Measurements from ENCODE around the gene DLX3.

Gene DLX3

DNA sequence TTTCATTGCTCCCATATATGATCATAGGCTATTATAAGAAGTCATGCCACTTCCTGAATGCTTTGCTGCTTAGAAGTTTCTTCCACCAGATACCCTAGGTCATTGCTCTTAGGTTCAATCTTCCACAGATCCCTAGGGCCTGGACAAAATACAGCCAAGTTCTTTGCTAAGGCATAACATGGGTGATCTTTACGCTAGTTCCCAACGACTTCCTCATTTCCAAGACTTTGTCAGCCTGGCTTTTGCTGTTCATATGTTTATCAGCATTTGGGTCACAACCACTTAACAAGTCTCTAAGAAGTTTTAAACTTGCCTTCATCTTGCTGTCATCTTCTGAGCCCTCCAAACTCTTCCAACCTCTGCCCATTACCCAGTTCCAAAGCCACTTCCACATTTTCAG is 20.1 kb upstream of the DLX3 start:
- H3K4me3 ChIP-seq (ENCODE audit: control insufficient read depth, low read depth, low read length), result no peak overlapping the region
- no peak for TF ChIP-seq CTCF (IDR thresholded peaks at IDR 0.05; ENCODE audit: control insufficient read depth, insufficient read depth, low read depth, low read length, missing control alignments)
- DNase-seq (ENCODE audit: low read depth), result no peak

DNA sequence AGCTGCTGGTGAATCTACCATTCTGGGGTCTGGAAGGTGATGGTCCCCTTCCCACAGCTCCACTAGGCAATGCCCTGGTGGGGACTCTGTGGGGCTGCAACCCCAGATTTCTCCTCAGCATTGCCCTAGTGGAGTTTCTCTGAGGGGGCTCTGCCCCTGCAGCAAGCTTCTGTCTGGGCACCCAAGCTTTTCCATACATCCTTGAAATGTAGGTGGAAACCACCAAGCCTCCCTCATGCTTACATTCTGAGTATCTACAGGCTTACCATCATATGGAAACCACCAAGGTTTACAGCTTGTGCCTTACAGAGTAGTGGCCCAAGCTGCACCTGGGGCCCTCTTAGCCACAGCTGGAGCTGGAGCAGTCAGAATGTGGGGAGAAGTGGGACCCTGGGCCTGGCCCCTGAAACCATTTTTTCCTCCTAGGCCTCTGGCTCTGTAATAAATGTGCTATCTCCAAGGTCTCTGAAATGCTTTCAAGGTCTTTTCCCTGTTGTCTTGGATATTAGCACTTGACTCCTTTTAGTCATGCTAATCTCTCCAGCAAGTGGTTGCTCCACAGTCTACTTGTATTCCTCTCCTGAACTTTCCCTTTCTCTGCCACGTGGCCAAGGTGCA is 19.6 kb upstream of the DLX3 start:
- TF ChIP-seq CTCF (IDR thresholded peaks at IDR 0.05; ENCODE audit: control insufficient read depth, insufficient read depth, low read depth, low read length, missing control alignments), result no peak
- no peak for DNase-seq (ENCODE audit: low read depth)
- no peak overlapping the region for H3K4me3 ChIP-seq (ENCODE audit: control insufficient read depth, low read depth, low read length)

GRCh38 chr17:50013079-50013478 is 18.1 kb upstream of the DLX3 start:
- no peak overlapping the region for H3K4me3 ChIP-seq (ENCODE audit: control insufficient read depth, low read depth, low read length)
- DNase-seq (ENCODE audit: low read depth), result no peak
- TF ChIP-seq CTCF (IDR thresholded peaks at IDR 0.05; ENCODE audit: control insufficient read depth, insufficient read depth, low read depth, low read length, missing control alignments), result no peak

- no peak for DNase-seq (ENCODE audit: low read depth)
- no peak overlapping the region for H3K4me3 ChIP-seq (ENCODE audit: control insufficient read depth, low read depth, low read length)
- no peak for TF ChIP-seq CTCF (IDR thresholded peaks at IDR 0.05; ENCODE audit: control insufficient read depth, insufficient read depth, low read depth, low read length, missing control alignments)
Observed at GRCh38 chr17:50009282-50009681, 14.3 kb upstream of the DLX3 start.

- no peak for TF ChIP-seq CTCF (IDR thresholded peaks at IDR 0.05; ENCODE audit: control insufficient read depth, insufficient read depth, low read depth, low read length, missing control alignments)
- no peak overlapping the region for H3K4me3 ChIP-seq (ENCODE audit: control insufficient read depth, low read depth, low read length)
- DNase-seq (ENCODE audit: low read depth), result no peak
Observed at GRCh38 chr17:50003911-50004310, 8.9 kb upstream of the DLX3 start.

DNA sequence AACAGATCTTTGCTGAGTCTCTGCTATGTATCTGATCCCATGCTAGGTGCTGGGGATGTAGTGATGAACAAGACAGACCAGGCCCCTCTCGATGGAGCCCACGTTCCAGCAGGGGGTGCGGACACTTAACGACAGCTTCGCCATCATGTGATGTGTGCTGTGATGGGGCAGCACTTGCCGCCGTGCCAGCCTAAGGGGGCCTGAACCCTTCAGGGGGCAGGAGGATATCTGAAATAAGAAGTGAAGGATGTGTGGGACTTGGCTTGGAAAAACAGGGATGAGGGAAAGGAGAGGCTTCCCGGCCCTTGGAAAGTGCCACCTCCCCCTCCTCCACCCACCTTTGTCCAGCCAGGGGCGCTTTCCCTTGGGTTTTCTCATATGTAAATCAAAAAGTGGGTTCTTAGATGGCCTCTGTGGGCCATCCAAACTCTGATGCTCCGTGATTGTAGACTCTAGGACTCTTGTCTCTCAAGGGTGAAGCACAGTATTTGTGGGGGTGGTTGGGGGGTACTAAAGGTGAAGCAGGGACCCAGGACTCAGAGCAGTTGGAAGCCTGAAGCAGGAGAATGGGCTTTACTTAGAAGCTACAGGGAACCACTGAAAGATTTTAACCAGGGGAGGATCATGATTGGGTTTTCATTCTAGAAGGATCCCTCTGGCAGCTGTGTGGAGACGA is 4.0 kb upstream of the DLX3 start:
- no peak for TF ChIP-seq CTCF (IDR thresholded peaks at IDR 0.05; ENCODE audit: control insufficient read depth, insufficient read depth, low read depth, low read length, missing control alignments)
- H3K4me3 ChIP-seq (ENCODE audit: control insufficient read depth, low read depth, low read length), result no peak overlapping the region
- no peak for DNase-seq (ENCODE audit: low read depth)

All from AG09309 (cell line).